CD4-positive, alpha-beta T cell treated with Interleukin-4 for 4 hours (primary cell): ENCODE measurements around the gene RECQL5.

ENCODE experiments used
- DNase-seq: peaks from one replicate; pipeline ENCODE4 v3.0.0-alpha.2; 2020

RECQL5 gene

DNA sequence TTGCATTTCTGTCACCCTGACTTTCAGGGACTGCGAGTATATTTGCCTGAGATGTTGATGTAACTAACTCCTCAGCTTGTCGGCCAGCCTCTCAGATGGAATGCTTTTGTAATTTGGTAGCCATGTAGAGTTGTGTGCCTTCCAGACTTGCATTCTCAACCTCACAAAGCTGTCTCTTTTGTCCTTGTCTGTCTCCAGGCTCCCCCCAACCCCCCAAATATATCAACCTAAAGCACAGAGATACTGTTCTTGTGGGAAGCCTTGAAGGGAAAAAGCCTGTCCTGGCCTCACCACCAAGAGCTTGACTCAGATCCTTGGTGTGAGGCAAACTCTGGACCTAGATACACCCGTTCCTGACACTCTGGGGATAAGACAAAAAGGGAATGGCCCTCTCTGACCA lies 18.5 kb upstream of the RECQL5 start:
- DNase-seq: no peak

DNA sequence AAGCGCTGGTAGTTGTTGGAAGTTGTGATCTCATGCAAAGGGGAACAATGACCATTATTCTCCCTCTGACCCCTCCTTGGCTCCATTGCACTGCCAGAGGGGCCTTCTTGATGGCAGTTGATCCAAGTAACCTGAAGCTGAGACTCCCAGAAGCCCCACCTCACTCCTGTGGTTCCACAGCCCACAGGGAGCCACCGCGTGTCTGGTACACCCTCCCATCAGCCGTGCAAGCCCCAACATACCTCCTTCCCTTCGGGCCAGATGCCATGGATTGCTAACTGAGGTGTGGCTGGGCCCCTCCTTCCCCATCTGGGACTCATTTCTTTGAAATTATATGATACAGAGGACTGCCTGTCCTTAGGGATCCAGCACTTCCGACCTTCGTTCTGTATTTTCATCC lies 18.0 kb upstream of the RECQL5 start:
- no peak for DNase-seq

DNA sequence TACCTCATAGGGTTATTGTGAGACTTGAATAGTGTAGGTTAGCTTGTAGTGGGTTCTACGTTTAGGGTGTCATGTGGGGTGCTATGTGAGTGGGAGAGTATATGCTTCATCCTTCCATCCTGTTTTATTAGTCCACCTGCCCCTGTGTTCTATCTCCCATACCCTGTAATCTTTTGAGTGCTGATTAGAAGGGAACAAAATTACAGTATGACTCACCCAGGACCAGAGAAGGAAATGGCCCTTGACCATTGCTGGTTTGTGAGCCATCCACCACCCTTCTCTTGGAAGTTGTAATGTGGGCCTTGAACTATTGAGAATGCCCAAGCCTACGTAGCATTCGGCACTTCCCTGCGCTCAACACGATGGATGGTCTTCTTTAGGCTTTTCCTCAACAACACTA lies 17.3 kb upstream of the RECQL5 start:
- no peak for DNase-seq

DNA sequence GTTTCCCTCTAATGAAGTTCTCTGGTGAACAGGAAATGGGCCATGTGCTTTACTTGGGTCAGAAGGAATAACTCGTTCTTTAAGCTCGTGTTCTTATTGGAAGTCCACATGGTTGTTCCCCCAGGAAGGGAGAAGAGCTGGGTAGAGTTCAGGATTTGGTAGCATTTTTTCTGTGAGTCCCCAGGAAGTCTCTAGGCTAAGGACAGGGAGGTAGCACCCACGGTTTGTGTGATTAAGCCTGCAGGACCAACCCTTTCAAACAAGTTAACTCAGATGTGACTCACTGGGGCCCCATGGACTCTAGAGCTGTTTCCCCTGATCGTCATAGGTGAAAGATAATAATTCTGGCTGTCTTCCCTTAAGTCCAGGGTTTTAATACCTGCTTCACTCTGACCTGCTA lies 16.6 kb upstream of the RECQL5 start:
- DNase-seq: no peak

DNA sequence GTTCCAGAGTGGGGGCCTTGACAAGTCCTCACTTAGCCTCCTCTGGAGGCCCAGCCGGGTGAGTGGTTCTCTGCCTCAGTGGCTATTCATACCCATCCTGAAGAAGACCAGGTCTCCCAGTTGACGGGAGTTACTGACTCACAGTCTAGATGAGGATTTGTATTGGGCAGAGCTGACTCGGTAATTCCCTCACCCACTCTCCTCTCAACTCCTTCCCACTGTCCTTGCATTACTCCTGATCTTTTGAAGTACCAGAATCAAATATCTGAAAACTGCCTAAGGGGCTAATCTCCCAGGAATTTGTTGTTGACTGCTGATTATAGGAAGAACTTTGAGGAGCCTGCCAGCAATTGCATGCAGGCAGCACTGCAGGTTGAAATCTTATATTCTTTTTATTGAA lies 14.3 kb upstream of the RECQL5 start:
- no peak for DNase-seq

DNA sequence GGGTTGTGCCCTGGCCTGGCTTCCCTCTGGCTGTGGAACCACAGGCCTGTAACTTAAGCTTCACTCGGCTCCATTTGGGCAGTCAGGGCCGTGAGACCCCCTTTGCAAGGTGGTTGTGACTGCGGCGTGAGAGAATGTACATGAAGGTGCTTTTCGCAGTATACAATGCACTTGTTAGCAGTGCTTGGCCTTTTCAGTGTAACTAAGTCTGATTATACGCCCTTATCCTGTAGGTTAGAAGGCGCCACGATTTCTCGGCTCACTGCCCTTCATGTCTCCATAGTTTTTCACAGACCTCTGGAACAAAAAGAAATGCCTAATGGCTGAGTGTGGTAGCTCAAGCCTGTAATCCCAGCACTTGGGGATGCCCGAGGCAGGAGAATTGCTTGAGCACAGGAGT lies 13.5 kb upstream of the RECQL5 start:
- DNase-seq: no peak

DNA sequence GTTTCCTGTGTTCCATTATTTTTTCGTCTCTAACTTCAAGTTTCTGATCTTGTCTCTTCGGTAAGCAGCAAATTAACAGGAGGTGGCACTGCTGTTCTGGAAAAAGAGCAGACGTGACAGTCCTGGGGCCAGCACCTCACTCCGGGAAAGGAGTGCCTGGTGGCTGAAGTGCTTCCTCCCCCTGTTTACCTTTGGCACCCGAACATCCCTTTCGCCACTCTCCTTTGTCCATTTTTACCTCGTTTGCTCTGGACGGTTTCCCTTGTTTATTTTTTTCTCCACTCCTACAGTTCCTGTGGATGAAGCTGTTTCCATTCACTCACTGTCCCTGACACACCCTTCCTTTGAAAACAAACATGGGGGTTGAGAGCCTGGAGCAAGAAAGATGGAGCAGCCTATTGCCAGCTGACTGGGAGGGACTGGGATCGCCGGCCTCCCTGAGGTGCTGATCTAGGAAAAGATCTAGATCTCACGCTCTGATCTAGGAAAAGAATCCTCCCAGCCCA lies 12.8 kb upstream of the RECQL5 start:
- DNase-seq: no peak

DNA sequence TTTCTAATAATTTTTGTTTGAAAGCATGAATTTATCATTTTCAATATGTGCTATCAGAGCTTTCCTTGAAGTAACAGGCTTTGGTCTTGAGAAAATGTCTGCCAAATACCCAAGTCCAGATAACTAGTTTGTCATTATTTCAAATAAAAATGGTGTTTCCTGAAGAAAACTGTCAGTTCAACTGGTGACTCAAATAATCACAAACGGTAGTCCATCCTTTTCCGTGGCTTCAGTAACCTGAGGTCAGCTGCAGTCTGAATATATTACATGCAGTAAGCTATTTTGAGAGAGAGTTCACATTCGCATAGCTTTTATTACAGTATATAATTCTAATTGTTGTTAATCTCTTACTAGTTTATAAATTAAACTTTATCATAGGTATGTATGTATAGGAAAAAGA lies 9.5 kb upstream of the RECQL5 start:
- no peak for DNase-seq

DNA sequence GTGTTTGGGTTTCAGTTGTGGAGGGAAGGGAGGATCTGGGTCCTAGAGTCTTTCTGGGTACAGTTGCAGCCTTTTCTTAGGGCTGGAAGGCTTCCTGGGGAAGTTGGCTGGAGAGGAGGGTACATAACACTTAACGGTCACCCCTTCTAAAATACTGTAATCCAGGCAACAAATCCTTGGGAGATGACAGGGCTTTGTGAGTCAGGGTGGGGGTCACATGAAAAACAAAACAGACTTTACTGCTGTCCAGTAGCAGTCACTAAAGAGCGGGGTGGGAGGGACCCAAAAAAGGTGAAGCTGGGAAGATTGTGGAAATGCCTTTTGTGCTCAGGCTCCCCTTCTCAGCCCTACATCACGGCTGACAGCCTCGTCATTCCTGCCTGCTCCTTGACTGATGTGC lies 6.5 kb upstream of the RECQL5 start:
- DNase-seq: no peak

DNA sequence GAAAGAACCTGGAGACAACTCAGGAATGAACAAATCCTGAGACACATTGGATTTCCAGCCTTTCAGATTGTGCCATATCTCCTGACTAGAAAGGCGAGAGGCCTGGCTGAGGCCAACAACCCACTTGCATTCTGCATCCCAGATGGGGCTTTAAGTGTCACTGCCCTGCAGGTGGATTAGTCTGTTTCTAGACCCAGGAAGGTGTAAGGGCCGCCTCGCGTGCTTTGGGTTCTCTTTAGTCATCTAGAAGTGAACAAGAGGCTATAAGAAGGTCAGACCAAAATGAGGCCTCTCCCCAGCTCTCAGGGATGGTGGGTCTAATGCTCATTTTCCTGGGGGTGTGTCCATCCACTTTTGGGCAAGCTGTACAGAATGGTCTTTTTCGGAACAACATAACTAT lies 5.1 kb upstream of the RECQL5 start:
- DNase-seq: no peak

DNA sequence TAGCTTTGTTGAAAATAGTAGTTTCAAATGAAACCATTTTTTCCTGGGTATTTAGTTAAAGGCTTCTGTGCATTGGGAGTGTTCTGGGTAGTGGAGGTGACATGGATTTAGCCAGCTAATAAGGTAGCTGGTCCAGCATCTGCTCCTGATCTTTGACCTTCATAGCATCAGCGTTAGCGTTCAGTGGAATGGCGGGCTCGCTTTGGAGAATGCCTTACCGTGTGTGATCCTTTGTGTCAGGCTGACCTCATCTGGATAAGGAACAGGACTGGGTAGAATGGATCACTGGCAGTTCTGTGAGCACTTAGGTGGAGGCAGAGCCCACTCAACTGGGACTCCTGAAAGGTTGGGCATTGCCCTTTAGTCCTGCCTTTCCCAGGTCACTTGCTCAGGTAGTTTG lies 3.9 kb upstream of the RECQL5 start:
- no peak for DNase-seq

DNA sequence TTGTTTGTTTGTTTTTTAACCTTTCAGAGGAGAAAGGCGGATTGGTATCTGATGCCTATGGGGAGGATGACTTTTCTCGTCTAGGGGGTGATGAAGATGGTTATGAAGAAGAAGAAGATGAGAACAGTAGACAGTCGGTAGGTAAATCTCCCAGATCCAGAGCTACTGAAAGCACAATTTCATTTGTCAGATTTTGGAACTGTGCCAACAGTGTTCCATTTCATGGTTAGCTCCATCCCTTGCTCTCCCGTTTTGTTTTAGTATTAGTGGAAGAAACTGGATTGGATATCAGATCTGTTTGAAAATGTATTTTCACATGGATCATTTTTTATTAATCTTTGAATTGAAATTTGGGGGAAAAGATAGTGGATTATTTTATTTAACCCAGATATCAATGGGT lies 1.5 kb upstream of the RECQL5 start:
- DNase-seq: no peak

DNA sequence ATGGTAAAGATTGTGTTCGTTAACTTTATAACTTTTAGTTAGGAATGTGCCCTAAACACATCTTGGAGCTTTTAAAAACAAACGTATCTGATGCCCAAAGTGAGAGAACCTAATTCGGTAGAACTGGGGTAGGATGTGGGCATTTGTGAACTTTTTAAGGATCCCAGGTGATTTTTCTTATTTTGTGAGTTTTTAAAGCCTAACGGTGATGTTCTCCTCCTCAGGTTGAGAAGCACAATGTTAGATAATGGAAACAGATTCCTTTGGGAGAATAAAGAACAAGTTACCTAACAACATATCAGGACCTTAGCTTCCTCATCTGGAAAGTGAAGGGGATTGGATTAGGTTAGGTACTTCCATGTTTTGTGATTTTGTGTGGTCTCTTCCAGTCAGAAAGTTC lies 871 bp upstream of the RECQL5 start:
- no peak for DNase-seq

DNA sequence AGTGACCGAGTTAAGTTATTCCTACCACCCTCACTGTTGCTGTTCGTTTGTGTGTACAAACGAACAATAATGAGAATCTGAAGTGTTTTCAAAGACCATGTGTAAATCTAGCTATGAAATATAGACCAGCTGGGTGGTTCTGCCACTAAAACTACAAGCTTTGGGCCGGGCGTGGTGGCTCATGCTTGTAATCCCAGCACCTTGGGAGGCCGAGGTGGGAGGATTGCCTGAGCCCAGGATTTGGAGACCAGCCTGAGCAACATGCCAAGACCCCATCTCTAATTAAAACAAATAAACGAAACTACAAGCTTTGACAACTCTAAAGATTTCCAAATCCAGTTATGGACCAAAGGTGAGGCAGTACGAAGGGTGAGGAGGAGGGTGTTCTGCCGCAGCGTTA lies 973 bp downstream of the RECQL5 start:
- DNase-seq: no peak

DNA sequence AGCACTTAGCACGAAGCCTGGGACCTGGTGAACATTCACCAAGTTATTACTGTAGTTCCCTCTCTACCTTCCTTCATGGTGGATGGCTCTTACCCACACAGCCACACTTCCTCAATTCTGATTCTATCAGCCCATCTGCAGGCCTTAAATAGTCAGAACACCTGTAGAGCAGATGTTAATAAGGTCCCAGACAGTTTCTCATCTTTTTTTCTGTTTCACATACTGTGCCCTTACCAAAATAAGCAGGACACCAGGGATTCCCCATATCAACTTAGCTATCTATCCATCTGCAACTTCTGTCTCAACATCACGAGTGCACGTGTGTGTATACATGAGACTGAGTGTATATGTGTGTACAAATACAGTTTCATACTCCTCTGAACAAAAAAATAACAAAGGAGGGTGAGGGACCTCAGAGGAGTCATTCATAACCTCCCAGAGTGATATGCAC lies 2.8 kb downstream of the RECQL5 start:
- no peak for DNase-seq

DNA sequence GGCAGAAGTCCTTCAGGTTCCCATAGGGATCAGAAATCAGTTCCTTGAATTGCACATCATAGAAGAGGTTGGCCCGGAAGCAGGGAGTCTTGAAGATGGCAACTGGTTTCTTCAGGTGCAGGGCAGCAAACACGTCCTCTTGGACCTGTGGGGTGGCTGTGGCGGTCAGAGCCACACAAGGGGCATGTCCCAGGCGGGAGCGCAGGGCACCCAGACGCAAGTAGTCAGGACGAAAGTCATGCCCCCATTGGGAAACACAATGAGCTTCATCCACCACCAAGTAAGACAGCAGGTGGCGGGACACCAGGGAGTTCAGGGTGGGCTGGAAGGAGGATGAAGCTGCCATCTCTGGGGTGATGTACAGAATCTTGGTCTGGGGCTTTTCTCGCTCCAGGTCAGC lies 4.4 kb downstream of the RECQL5 start:
- DNase-seq: no peak

DNA sequence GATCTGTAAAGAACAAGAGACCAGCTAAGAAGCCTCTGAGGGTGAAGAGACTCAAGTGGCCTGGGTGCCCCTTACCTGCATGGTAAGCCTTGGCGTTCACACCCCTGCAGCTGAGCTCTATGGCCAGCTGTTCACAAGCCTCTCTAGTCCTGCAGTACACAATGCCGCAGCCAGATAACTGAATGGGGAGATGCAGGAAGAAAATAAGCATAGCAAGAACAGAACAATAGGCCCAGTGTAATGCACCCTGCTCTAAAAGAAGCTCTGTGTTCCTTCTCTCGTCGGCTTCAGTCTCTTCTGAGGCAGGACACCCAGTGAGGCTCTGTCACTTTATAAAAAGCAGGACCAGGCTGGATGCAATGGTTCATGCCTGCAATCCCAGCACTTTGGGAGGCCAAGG lies 5.4 kb downstream of the RECQL5 start:
- DNase-seq: no peak

DNA sequence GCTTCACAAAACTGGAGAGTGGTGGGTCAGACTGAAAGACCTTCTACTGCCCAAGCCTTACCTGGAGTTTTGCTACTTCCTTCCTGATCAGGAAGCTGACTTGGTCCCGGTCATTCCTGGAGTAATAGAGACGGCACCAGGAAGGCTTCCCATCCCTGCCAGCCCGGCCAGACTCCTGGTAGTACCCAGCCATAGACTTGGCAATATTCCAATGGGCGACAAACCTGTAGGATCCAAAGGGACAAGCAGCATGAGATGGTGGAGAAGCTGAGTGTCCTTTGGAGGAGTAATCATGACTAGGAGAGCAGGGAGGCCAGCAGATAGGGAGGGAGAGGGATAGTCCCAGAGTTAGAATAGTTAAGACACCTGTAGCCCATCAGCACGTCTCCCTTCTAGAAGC lies 8.7 kb downstream of the RECQL5 start:
- no peak for DNase-seq

DNA sequence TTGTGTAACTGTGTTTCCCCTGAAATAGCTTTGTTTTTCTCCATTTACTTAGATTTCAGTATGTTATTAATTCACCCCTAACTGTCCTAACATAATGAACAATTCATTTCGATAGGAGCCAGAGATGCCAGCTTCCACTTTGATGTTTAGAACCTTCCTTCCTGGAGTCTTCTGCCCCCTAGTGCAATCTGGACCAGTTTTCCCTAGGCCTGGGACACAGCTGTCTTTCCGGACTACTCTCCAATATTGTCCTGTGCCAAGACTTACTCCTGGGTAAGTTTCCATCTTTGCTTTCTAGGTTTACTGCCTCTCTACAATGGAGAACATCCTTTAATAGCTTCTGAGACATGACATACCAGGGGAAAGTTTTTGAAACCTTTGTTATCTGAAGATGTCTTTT lies 12.8 kb downstream of the RECQL5 start:
- DNase-seq: no peak

DNA sequence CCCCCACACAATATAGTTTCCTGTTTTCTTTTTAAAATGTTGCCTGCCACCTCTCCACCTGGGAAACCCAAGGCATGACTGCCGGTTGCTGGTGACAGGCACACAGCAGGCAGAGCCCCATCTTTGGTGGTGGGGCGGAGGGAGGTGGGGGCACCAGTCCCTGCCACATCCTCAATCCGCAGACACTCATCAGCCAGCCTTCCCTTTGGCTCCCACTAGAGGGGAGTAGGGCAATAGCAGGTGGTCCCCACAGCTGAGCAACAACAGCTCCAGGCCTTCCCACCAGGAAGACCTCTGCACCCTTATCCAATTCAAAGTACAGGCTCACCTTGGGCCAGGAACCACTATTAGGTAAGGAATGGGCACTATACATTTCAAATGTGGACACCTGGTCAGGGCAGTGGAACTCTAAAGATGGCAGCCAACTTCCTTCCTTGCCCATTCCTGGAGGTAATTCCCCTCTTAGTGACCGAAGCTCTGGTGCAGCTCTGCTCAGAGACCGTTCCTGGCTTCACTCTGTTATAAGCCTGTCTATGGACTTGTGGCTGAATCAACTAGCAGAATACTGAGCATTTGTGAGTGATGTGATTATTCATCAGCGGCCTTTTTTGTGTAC lies 13.9 kb downstream of the RECQL5 start:
- DNase-seq: peak; percentile 14

DNA sequence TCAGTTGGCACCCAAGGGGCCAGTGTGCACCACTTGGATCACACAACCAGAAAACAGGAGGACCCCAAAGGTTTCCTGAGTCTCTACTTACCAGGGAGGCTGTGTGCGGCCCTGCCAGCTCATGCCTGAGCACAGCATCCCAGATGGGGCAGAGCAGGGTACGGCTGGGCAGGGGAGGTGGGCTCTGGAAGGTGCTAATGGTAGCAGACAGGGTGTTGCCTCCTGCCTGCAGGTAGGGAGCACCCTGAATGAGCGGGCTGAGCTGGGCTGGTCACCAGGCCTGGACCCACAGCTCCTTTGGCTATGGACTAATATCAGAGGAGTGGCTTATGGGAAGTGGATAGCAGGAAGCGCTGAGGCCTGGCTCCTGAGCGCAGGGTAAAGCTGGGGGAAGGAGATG lies 14.6 kb downstream of the RECQL5 start:
- no peak for DNase-seq

DNA sequence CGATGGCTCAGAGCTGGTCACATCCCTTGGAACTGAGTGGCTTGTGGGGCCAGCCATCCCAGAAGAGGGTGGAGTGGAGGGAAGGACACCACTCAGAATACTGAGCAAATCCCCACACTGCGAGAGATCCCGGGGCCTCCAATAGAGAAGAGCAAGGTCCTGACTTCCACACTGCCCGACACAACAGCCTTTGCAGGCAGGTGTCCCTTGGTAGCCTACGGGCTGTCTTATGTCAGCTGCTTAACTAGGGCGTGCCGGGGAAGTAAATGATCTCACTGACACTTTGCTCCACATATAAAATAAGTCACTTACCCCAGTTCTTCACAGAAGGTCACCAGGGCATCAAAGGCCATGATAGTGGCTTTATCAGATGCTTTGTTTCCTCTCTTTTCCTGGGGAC lies 16.1 kb downstream of the RECQL5 start:
- no peak for DNase-seq

DNA sequence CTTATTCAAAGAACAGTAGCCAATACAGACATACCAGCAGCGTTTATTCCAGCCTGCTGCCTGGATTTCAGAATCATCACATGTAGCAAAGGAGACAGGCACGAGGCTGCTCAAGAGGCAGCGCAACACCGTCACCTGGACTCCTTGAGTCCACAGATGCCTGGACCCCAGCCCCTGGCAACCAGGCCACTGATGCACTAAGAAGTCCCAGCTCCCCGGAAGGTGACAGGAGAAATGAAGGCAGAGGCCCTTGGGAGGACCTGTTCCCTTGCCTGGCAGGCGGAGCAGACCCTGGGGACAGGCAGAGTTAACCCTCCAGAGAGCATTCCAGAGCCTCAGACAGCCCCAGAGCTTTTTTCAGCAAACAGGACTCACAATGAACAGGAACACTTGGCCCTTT lies 17.3 kb downstream of the RECQL5 start:
- DNase-seq: no peak

DNA sequence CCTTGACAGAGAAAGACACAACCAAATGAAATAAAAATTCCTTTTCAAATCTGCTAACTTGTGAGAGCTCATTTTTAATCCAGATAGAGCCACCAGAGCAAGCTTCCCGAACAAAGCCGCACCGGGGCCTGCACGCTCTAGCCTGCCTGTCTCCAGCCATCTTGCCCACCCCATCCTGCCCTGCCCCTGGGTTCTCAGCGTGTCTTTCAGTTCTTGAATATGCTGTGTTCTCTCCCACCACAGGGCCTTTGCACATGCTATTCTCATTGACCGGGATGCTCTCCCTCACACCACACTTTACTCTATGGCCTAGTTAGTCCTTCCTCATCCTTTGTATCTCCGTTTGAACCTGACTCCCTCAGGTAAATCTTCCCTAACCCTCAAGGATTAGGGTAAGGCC lies 19.0 kb downstream of the RECQL5 start:
- no peak for DNase-seq

DNA sequence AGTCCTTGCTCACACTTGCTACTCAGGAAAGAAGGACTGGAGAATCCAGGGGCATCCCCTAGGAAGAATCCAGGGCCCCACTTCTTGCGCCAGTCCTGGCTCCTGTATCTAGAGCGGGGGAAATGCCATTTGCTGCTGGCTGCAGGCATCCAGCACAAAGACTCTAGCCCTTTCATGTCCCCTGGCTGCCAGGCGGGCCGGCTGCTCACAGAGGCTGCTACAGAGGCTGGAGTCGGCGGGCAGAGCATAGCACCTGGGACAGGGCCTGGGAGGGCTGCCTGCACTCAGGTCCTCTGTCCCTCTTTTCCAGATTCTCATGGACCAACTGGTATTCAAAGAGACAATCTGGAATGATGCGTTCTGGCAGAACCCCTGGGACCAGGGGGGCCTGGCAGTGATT lies 19.9 kb downstream of the RECQL5 start:
- no peak for DNase-seq

DNA sequence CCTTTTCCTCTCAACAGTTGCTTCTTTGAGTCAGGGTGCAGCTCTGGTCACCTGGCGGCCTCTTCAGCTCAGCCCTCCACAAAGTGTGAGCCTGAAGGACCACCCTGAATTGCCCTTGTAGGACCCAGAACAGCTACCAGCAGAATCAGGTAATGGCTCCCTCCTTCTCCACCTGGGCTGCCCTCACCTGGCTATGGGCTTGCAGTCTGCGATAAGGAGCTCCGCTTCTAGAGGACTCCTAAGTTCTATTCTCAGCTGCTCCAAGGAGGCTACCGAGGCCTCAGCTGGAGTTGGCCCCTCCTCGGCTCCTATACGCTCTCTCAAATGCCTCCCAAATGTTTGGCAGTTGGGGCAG lies 20.3 kb downstream of the RECQL5 start:
- no peak for DNase-seq
